Thyroid gland (tissue), 4 donors: Measurements from ENCODE around the gene CTSH.

Source experiments
- CTCF ChIP-seq, 6 experiments: fragments of 200-600 bp in 3 of 6; fragments of 450-650 bp in 3 of 6; sonication (generic) in 3 of 6; IDR thresholded peaks; one replicate each; pipeline ENCODE4 v1.5.1; 2016 to 2019; ENCODE audit warnings: antibody characterized with exemption in 6 of 6, mild to moderate bottlenecking in 2 of 6, inconsistent platforms in 1 of 6, moderate library complexity in 1 of 6
- POLR2A ChIP-seq, 2 donors: fragments of 450-650 bp; IDR thresholded peaks; one replicate each; pipeline ENCODE4 v1.6.1; 2017; ENCODE audit warnings: antibody characterized with exemption in 2 of 2, mild to moderate bottlenecking in 2 of 2, moderate library complexity in 1 of 2

GRCh38 chr15:78990278-78990677 is 45.4 kb upstream of the CTSH start:
- TF ChIP-seq CTCF (IDR thresholded peaks at IDR 0.05) (no peak), POLR2A (IDR thresholded peaks at IDR 0.05) (no peak)
